ENCODE results near the gene KRT1.
"Not testable (repeated sequence)": the region's sequence is repeated elsewhere in the genome, so short reads cannot be mapped to it uniquely, and the experiment has no call there.

The KRT1 gene

DNA sequence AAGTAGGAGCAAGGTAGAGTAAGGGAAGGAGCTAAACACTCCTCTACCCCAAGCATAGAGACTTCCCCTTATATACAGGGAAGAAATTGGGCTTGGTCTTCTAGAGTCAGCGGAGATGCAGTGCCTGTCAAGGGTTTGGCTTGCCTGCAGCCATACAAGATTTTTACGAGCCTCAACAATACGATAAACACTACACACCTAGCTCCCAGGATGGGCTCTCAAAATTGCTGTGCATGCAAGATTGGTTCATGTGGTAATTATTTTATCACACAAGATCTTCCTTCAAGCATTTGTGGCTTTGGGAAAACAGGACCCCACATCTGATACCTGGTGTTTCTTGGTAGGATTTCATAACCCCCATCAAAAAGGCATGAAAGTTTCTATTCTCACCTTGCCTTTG lies at the start of gene KRT1:
TSS of gene KRT1 (minus strand) at position 45 of the 400 bp plus-strand sequence. CDS start 59 bp downstream, outside the sequence.
- DNase-seq (ENCODE audit: insufficient read length, low spot score) (no peak), FAIRE-seq (no peak)
- TF ChIP-seq POLR2A (IDR thresholded peaks at IDR 0.05; ENCODE audit: low read depth, low read length), result no peak

GRCh38 chr12:52729147-52729546 lies 48.9 kb upstream of the KRT1 start:
- no peak for FAIRE-seq
- no peak for DNase-seq (ENCODE audit: insufficient read length, low spot score)
- no peak for TF ChIP-seq POLR2A (IDR thresholded peaks at IDR 0.05; ENCODE audit: low read depth, low read length)

DNA sequence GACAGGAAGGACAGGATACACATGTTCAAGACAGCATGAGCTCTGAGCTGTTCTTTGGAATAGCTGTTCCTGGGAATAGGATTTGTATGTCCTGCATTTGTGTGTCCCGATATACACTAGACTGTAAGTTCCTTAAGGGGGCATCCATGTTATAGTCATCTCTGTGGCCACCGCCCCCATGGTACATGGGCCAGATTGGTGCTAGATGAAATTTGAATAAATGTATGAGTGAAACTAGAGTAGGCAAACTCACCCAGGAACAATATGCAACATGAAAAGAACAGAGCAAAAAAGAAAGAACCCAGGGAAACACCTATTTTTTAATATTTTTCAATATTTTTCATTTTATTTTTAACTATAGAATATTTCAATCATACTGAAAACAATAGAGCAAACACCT lies 48.2 kb upstream of the KRT1 start:
- no peak for TF ChIP-seq POLR2A (IDR thresholded peaks at IDR 0.05; ENCODE audit: low read depth, low read length)
- DNase-seq (ENCODE audit: insufficient read length, low spot score) (no peak), FAIRE-seq (no peak)

DNA sequence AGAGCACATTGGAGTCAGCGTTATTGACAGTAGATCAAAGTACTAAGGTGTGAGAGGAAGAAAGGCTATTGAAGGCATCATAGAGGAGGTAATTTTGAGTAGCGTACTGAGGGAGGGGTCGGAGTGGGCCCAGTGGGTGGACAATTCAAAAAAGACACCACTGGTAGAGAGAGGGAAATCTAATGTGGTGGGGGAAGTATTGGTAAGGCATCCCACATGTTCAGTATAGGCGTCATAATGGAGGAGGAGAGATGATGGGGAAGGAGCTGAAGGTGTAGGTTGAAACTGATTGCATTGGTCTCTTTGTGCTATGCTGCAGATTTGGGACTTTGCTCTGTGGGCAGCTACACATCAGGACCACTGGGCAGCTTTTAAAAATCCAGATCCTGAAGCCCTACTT lies 46.8 kb upstream of the KRT1 start:
- DNase-seq (ENCODE audit: insufficient read length, low spot score) (no peak), FAIRE-seq (no peak)
- no peak for TF ChIP-seq POLR2A (IDR thresholded peaks at IDR 0.05; ENCODE audit: low read depth, low read length)

- FAIRE-seq, result no peak
- DNase-seq (ENCODE audit: insufficient read length, low spot score), result no peak
- no peak for TF ChIP-seq POLR2A (IDR thresholded peaks at IDR 0.05; ENCODE audit: low read depth, low read length)
These were observed 46.2 kb upstream of the KRT1 start for GRCh38 chr12:52726451-52726850.

GRCh38 chr12:52724384-52724783 lies 44.2 kb upstream of the KRT1 start:
- FAIRE-seq (no peak), DNase-seq (ENCODE audit: insufficient read length, low spot score) (no peak)
- TF ChIP-seq POLR2A (IDR thresholded peaks at IDR 0.05; ENCODE audit: low read depth, low read length), result no peak

DNA sequence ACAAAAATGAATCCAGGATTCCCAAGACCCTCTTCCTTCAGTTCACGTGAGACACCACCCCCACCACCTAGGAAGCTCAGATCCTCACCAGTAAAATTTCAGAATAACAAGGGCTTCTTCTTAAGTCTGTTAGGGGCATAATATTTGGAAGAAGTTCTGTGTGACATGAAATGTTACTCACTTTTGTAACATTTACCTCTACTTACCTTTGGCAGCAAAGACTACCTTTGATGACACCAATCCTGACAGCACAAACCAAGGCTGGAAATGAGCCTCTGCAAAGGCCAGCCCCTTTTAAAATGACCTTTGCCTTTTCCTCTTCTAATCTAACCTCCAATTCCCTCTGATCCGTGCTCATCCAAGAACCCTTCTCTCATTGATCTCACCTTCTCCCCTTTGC lies 42.5 kb upstream of the KRT1 start:
- TF ChIP-seq POLR2A (IDR thresholded peaks at IDR 0.05; ENCODE audit: low read depth, low read length), result no peak
- FAIRE-seq (no peak), DNase-seq (ENCODE audit: insufficient read length, low spot score) (no peak)

GRCh38 chr12:52721838-52722470 lies 41.7 kb upstream of the KRT1 start:
- DNase-seq (ENCODE audit: insufficient read length, low spot score) (no peak), FAIRE-seq (no peak)
- TF ChIP-seq POLR2A (IDR thresholded peaks at IDR 0.05; ENCODE audit: low read depth, low read length), result no peak

GRCh38 chr12:52720365-52720886 lies 40.2 kb upstream of the KRT1 start:
- FAIRE-seq (no peak), DNase-seq (ENCODE audit: insufficient read length, low spot score) (no peak)
- no peak for TF ChIP-seq POLR2A (IDR thresholded peaks at IDR 0.05; ENCODE audit: low read depth, low read length)

- no peak for FAIRE-seq
- TF ChIP-seq POLR2A (IDR thresholded peaks at IDR 0.05; ENCODE audit: low read depth, low read length), result no peak
- DNase-seq (ENCODE audit: insufficient read length, low spot score), result no peak
These were observed 35.9 kb upstream of the KRT1 start for GRCh38 chr12:52716061-52716460.

DNA sequence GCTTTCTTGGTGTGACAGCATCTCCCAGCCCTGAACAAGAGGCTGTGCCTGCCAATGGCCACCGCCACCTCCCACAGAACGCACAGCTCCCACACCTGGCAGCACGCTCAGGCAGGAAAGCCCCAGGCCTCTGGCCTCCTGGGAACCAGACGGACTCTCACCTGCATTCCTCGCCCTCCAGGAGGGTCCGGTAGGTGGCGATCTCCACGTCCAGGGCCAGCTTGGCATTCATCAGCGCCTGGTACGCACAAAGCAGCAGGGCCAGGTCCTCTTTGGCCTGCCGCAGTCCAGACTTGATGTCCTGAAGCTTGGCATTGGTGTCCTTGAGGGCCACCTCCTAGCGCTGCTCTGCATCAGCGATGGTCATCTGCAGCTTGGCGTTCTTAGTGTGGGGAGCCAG lies 35.2 kb upstream of the KRT1 start:
- DNase-seq (ENCODE audit: insufficient read length, low spot score) (no peak), FAIRE-seq (no peak)
- TF ChIP-seq POLR2A (IDR thresholded peaks at IDR 0.05; ENCODE audit: low read depth, low read length), result no peak

GRCh38 chr12:52714887-52715281 lies 34.7 kb upstream of the KRT1 start:
- TF ChIP-seq POLR2A (IDR thresholded peaks at IDR 0.05; ENCODE audit: low read depth, low read length), result no peak
- DNase-seq (ENCODE audit: insufficient read length, low spot score) (no peak), FAIRE-seq (no peak)

DNA sequence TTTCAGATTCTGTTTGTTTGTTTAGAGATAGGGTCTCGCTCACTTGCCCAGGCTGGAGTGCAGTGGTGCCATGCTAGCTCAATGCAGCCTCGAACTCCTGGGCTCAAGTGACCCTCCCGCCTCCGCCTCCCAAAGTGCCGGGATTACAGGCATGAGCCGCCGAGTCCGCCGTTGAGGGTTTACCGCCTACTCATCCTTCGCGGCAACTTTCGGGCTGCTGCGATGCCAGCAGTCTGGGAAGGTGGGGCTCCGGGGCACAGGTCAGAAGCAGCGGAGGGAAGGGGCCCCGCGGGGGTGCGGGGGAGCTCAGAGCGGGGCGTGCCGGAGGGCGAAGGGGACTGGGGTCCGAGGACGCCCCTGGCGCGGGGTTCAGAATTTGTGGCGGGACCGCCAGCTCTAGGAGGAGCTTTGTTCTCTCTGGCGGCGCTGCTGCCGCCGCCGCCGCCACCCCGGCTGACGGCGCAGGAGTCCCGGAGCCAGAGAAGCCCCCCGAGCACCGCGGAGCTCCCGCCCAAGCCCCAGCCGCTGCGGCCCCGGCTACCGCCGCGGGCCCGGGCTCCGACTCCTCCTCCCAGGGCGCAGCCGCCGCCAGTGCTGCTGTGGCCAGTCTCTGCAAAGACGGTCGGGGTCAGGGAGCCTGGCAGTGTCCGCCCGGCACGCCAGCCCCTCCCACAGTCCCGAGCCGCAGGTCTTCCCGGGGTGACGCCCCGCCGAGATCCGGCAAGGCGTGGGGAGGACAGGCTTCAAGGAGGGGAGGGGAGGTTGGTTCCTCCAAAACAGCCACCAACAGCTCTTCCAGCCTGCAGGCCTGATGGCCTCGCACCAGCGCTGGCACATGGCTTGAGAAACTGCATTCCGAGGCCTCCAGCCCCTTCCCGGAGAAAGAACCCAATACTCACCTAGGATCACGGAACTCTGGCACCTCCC lies 34.0 kb upstream of the KRT1 start:
- no peak for DNase-seq (ENCODE audit: insufficient read length, low spot score)
- no peak for FAIRE-seq
- TF ChIP-seq POLR2A (IDR thresholded peaks at IDR 0.05; ENCODE audit: low read depth, low read length), result no peak

GRCh38 chr12:52712122-52712521 lies 31.9 kb upstream of the KRT1 start:
- DNase-seq (ENCODE audit: insufficient read length, low spot score); FAIRE-seq: not testable (repeated sequence)

GRCh38 chr12:52710730-52711129 lies 30.5 kb upstream of the KRT1 start:
- TF ChIP-seq POLR2A (IDR thresholded peaks at IDR 0.05; ENCODE audit: low read depth, low read length), result no peak
- no peak for FAIRE-seq
- DNase-seq (ENCODE audit: insufficient read length, low spot score), result no peak
